VCaP (cell line): ENCODE data around the gene KLC1.

ENCODE experiments used
- H3K27ac ChIP-seq: fragments of 450-650 bp; 2 replicates; pipeline ENCODE4 v1.5.1; 2017
- TF ChIP-seq, protein P1 (sequence below): fragments of 450-650 bp; conservative IDR thresholded peaks from 2 replicates; pipeline ENCODE4 v1.5.1; 2017; ENCODE audit warnings: mild to moderate bottlenecking, moderate library complexity

The KLC1 gene

DNA sequence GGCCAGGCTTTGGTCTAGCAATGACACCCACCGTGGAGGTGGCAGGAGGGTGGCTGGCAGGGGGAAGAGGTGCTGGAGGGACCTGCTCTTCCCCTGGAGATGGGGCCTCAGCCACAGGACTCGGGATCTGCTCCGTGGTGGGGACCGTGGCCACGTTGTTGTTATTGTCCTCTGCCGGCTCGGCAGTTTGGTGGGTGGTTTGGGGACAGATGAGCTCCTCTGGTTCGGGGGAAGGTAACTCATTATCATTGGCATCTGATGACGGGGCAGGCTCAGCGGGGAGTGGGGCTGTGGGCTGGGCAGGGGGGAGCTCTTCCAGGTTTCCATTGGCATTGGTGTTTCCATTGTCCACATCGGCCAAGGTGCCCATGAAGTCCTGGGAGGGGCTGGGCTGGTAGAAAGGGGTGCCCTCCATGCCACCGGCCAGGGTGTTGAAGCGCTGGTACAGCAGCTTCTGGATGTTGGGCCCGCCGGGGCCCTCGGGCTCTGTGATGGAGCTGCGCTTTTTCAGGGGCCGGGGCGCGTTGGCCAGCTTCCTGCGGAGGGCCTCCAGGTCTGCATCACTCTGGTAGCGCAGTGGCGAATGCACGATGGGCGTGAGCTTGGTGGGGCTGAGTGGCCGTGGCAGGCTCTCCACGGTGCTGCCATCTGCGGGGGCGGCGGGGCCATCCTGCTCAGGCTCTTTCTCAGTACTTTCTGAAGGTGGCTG, 110.9 kb downstream of the KLC1 start:
- no peak overlapping the region for H3K27ac ChIP-seq

DNA sequence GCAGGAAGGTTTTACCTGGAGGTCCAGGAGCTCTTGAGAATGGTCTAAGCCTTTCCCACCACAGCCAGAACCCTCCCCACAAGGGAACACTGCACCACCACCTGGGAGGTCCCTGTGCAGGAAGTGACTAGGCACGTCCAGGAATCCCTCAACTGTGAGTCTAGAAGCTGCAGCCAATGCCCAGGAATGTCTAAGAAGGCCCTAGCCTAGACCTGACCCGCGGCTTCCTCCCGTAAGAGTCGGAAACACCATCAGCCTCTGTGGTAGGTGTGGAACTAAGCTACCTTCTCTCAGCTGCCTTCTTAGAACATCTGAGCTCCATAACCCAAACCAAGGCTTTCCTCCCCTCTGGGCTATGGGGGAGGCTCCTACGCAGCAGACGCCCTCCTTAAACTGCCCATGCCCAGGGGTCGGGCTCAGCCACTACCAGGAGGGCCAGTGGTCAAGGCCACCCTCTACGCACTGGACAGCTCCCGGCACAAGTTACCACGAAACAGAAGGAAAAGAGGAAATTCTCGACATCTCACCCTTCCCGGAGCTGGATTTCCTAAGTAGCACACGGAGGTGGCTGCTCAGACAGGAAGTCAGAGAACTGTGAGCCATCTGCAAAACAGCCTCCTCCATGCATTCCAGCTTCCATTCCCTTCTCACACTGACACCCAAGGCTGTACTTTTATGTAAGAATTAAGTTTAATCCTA, 112.1 kb downstream of the KLC1 start:
- H3K27ac ChIP-seq: no peak overlapping the region
- TF ChIP-seq, protein P1, sequence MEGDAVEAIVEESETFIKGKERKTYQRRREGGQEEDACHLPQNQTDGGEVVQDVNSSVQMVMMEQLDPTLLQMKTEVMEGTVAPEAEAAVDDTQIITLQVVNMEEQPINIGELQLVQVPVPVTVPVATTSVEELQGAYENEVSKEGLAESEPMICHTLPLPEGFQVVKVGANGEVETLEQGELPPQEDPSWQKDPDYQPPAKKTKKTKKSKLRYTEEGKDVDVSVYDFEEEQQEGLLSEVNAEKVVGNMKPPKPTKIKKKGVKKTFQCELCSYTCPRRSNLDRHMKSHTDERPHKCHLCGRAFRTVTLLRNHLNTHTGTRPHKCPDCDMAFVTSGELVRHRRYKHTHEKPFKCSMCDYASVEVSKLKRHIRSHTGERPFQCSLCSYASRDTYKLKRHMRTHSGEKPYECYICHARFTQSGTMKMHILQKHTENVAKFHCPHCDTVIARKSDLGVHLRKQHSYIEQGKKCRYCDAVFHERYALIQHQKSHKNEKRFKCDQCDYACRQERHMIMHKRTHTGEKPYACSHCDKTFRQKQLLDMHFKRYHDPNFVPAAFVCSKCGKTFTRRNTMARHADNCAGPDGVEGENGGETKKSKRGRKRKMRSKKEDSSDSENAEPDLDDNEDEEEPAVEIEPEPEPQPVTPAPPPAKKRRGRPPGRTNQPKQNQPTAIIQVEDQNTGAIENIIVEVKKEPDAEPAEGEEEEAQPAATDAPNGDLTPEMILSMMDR: no peak

More for the DNA sequence above, 110.9 kb downstream of the KLC1 start:
- TF ChIP-seq, protein P1: no peak

DNA sequence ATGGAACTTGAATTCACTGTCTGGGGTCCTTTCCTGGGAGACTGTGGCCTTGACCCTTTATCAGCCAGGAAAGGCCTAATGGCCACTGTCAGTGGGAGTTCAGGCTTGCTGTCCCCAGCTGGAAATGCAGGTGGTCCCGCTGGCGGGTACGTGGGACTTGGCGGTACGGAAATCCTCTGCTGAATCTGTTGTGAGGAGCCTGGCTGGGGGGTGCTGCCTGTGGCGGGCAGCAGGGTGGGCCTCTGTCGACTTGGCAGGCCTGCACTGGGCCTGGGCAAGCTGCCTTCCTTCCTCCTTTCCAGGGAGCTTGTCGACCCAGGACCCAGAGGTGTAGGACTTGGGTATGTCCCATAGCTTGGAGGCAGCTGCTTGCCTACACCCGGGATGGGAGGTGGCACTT, 112.9 kb downstream of the KLC1 start:
- no peak overlapping the region for H3K27ac ChIP-seq
- TF ChIP-seq, protein P1: no peak

DNA sequence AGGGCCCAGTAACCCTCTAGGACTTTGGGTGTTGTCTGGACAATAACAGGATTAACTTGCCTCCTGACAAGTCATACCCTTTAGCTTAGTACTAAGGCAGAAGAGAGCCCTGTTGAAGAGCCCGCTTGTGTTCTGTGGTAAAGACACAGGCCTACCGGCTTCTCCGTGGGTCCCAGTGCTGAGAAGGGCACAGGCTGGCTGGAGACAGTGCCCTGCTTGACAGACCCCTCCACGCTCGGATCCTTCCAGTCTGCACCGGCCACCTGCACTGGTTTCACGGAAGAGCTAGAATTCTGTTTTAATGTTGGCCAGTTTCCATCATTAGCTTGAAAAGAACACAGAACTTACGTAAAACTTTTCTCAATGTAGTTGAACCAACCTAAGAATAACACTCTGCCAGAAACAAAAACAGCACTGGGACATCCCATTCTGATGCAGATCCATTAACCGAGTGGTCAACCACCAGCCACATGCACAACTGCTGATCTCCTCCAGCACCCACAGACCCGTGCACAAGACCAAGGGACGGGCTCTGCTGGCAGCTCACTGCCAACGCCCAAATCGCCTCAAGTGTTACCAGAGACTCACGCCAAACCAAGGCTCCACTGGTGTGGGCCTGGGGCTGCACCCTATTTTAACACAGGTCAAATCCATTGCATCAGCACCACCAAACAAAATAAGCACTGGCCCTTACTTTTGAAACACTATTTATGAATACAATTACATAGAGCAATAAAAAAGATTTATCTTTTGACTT, 113.7 kb downstream of the KLC1 start:
- TF ChIP-seq, protein P1: no peak
- H3K27ac ChIP-seq: no peak overlapping the region

DNA sequence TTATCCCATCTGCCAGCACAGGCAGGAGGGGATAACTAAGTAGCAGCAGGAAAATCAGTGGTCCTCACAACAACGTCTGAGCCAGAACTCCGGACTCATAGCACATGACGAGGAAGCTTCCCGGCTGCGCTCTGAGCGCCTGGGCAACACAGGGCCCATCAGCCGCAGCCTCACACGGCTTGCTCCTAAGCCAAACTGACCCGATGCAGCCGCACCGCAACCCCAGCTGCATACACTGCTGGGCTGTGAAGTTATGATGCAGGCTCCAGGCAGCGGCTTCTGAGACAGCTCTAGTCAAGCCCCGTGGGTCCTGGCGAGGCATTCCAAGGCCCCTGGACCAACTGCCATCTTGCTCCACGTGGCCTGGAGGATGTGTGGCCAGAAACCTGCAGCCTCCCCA, 114.7 kb downstream of the KLC1 start:
- TF ChIP-seq, protein P1: no peak

DNA sequence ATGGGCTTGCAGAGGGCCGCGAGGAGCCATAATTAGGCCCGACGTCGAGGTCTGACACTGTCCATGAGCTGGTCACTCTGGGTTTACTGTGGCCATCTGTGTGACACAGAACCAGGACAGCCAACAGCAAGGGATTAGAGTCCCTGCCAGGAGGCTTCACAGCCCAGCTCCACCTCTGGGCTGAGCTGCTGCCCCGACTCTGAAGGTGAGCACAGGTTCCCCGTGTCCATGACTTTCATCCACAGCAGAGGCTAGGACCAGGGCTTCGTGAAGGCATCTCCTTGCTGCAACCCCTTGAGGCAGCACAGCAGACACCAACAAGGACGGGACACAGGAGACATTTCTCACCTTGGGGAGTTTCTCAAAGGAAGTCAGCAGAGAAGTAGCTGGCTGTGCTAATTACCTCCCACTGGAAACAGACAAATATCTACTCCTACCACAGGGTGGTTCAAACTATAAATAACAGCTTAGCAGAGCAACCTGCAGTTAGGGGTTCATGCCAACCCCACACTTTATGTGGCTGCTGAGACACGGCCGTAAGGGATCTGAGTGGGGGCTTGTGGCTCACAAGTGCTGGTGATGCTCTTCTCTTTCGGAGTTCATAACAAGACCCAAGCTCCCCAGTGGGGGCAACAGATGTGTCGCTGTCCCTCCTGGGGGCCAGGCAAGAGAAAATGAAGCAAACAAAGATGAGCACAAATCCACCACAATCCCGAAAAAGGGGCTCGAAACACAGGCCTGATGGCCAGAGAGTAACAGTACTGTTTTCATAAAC, 115.8 kb downstream of the KLC1 start:
- no peak overlapping the region for H3K27ac ChIP-seq
- TF ChIP-seq, protein P1: no peak

More for the DNA sequence above, 114.7 kb downstream of the KLC1 start:
- H3K27ac ChIP-seq: no peak overlapping the region
